CD4-positive, alpha-beta T cell (primary cell): ENCODE results near the gene NDRG3. TPM values are rescaled to one million over a fixed set of nuclear protein-coding genes. Genes with fewer than 3 reads are reported as not detected.

Source experiments
- ATAC-seq: fragments of 200-7000 bp; cut with Tn5 transposase; one replicate; pipeline ENCODE4 v1.10.0; 2022; ENCODE audit warnings: mild to moderate bottlenecking; ENCODE audit not compliant: poor library complexity
- CTCF ChIA-PET: fragments of 350-600 bp; sonication (Branson Sonifier 250); formaldehyde crosslinking; loops from one replicate; lab custom pipeline; 2021; ENCODE audit warnings: antibody characterized with exemption, inconsistent platforms; lab: Charles Lee
- POLR2A ChIA-PET: fragments of 350-600 bp; sonication (Branson Sonifier 250); formaldehyde crosslinking; loops from one replicate; lab custom pipeline; 2021; ENCODE audit warnings: antibody characterized with exemption, inconsistent platforms; lab: Charles Lee
- DNase-seq, 14 experiments: peaks; one replicate each; pipeline ENCODE4 v3.0.0-alpha.2; 2013 to 2020; ENCODE audit warnings: mixed read lengths in 2 of 14
- H3K27ac ChIP-seq, 2 donors: one replicate each; pipeline versions ENCODE4 v1.5.1 to v1.7.0; 2013; ENCODE audit warnings: low read length in 2 of 2, low read depth in 1 of 2, mild to moderate bottlenecking in 1 of 2
- H3K27me3 ChIP-seq, 2 experiments: 1 replicate in 1 of 2; 2 replicates in 1 of 2; pipeline versions ENCODE4 v1.6.1 to v1.7.0; 2013; ENCODE audit warnings: low read length in 2 of 2, control low read depth in 1 of 2, mild to moderate bottlenecking in 1 of 2, moderate library complexity in 1 of 2; ENCODE audit not compliant: insufficient read depth in 2 of 2, control insufficient read depth in 1 of 2
- H3K36me3 ChIP-seq: one replicate; pipeline ENCODE4 v1.6.1; 2013; ENCODE audit warnings: low read length, control low read depth; ENCODE audit not compliant: insufficient read depth
- H3K4me1 ChIP-seq: one replicate; pipeline ENCODE4 v1.6.1; 2013; ENCODE audit warnings: low read length, control low read depth; ENCODE audit not compliant: insufficient read depth
- H3K4me3 ChIP-seq: one replicate; pipeline ENCODE4 v1.5.1; 2013; ENCODE audit warnings: mild to moderate bottlenecking, low read length, moderate library complexity
- H3K9me3 ChIP-seq, 2 experiments: 1 replicate in 1 of 2; 2 replicates in 1 of 2; pipeline versions ENCODE4 v1.6.1 to v1.7.0; 2013; ENCODE audit warnings: low read length in 2 of 2, mild to moderate bottlenecking in 2 of 2, control low read depth in 1 of 2, moderate library complexity in 1 of 2; ENCODE audit not compliant: control insufficient read depth in 1 of 2, insufficient read depth in 1 of 2
- H3K27ac Mint-ChIP-seq: one replicate; pipeline ENCODE4 v1.8.0; 2020; ENCODE audit warnings: mixed read lengths
- H3K27me3 Mint-ChIP-seq: one replicate; pipeline ENCODE4 v1.8.0; 2021; ENCODE audit warnings: mixed read lengths
- H3K36me3 Mint-ChIP-seq: one replicate; pipeline ENCODE4 v1.8.0; 2021; ENCODE audit warnings: low read depth, mixed read lengths
- H3K4me1 Mint-ChIP-seq: one replicate; pipeline ENCODE4 v1.8.0; 2021; ENCODE audit warnings: low read depth, mixed read lengths
- H3K4me3 Mint-ChIP-seq: one replicate; pipeline ENCODE4 v1.8.0; 2020; ENCODE audit warnings: mild to moderate bottlenecking, mixed read lengths
- H3K9me3 Mint-ChIP-seq: one replicate; pipeline ENCODE4 v1.8.0; 2020; ENCODE audit warnings: mixed read lengths
- CTCF ChIP-seq: fragments of 200-600 bp; IDR thresholded peaks from one replicate; pipeline ENCODE4 v1.8.0; 2022; ENCODE audit warnings: antibody characterized with exemption, mild to moderate bottlenecking
- intact Hi-C, 2 experiments: fragments of 100-400 bp; cut with DNase I in 1 of 2; cut with micrococcal nuclease in 1 of 2; formaldehyde crosslinking; loops; one replicate each; pipeline versions ENCODE4 v1.15.1 to v1.9.0; 2023 to 2025; cut with DNase I, micrococcal nuclease
- total RNA-seq, 174 experiments: library from RNA in 2 of 174; stranded (reverse) in 2 of 174; gene quantifications; one replicate each; pipeline ENCODE4 v1.2.3 and lab custom pipeline; 2021 to 2026

Gene NDRG3
- total RNA-seq, 2 experiments from 2014 or later: 17.3 to 17.5 TPM

GRCh38 chr20:36633285-36633772 is 112.6 kb downstream of the NDRG3 start:
- no peaks in the 10 kb centered on the region for H3K27me3 Mint-ChIP-seq
- Histone ChIP-seq H3K9me3 (no peaks in the 10 kb centered on the region), H3K36me3 (peaks cover 64% of the 10 kb centered on the region), H3K27ac (no peak overlapping the region), H3K4me1 (peaks cover 32% of the 10 kb centered on the region), H3K4me3 (no peak overlapping the region), H3K27me3 (no peaks in the 10 kb centered on the region)
- DNase-seq (no peak), ATAC-seq (no peak)
- H3K4me3 Mint-ChIP-seq: no peak overlapping the region
- H3K36me3 Mint-ChIP-seq: peaks cover 86% of the 10 kb centered on the region
- H3K9me3 Mint-ChIP-seq: no peaks in the 10 kb centered on the region
- ChIA-PET CTCF (interaction anchor here (0.5 kb wide), 1 partner anchor 142 kb away, joined by 3 read pairs; no protein-coding TSS in a partner anchor), POLR2A (interaction anchor here (0.8 to 1.5 kb wide), 3 partner anchors 11 to 28 kb away, joined by 3 to 4 read pairs (median 3); partner anchors contain the start of genes RAB5IF and SLA2)
- TF ChIP-seq CTCF: no peak
- H3K4me1 Mint-ChIP-seq: peaks cover 45% of the 10 kb centered on the region
- intact Hi-C loops: no loop called here
- H3K27ac Mint-ChIP-seq: peak overlapping the region; percentile 88

GRCh38 chr20:36632487-36633284 is 113.2 kb downstream of the NDRG3 start:
- TF ChIP-seq CTCF: no peak
- POLR2A ChIA-PET: interaction anchor here (0.8 to 1.5 kb wide), 2 partner anchors 13 to 27 kb away, joined by 3 to 4 read pairs; partner anchors contain the start of genes RAB5IF and SLA2
- no peaks in the 10 kb centered on the region for H3K9me3 Mint-ChIP-seq
- H3K4me1 Mint-ChIP-seq: peaks cover 51% of the 10 kb centered on the region
- Histone ChIP-seq H3K27me3 (no peaks in the 10 kb centered on the region), H3K27ac (no peak overlapping the region), H3K4me1 (peaks cover 39% of the 10 kb centered on the region), H3K4me3 (no peak overlapping the region), H3K9me3 (no peaks in the 10 kb centered on the region), H3K36me3 (peaks cover 68% of the 10 kb centered on the region)
- intact Hi-C loops: no loop called here
- no peak overlapping the region for H3K4me3 Mint-ChIP-seq
- ATAC-seq: no peak
- H3K36me3 Mint-ChIP-seq: peaks cover 87% of the 10 kb centered on the region
- CTCF ChIA-PET: interaction anchor here (0.5 kb wide), 1 partner anchor 143 kb away, joined by 3 read pairs; no protein-coding TSS in a partner anchor
- peak overlapping the region; percentile 88 for H3K27ac Mint-ChIP-seq
- H3K27me3 Mint-ChIP-seq: no peaks in the 10 kb centered on the region
- no peak for DNase-seq

GRCh38 chr20:36632147-36632486 is 113.8 kb downstream of the NDRG3 start:
- no peaks in the 10 kb centered on the region for H3K9me3 Mint-ChIP-seq
- POLR2A ChIA-PET: no interaction called here
- no peaks in the 10 kb centered on the region for H3K27me3 Mint-ChIP-seq
- H3K27me3 ChIP-seq: no peaks in the 10 kb centered on the region
- intact Hi-C loops: no loop called here
- ATAC-seq: no peak
- peaks cover 70% of the 10 kb centered on the region for H3K36me3 ChIP-seq
- H3K27ac Mint-ChIP-seq: peak overlapping the region; percentile 88
- H3K36me3 Mint-ChIP-seq: peaks cover 88% of the 10 kb centered on the region
- peaks cover 57% of the 10 kb centered on the region for H3K4me1 Mint-ChIP-seq
- CTCF ChIA-PET: no interaction called here
- H3K4me3 ChIP-seq: no peak overlapping the region
- H3K9me3 ChIP-seq: no peaks in the 10 kb centered on the region
- H3K4me1 ChIP-seq: peaks cover 43% of the 10 kb centered on the region
- H3K4me3 Mint-ChIP-seq: peak overlapping the region; percentile 34
- TF ChIP-seq CTCF: no peak
- no peak overlapping the region for H3K27ac ChIP-seq
- no peak for DNase-seq
